ENCODE measurements around the gene PLD4. TPM values are rescaled to one million over a fixed set of nuclear protein-coding genes. Genes with fewer than 3 reads are reported as not detected.

The PLD4 gene
- polyA plus RNA-seq, 3 donors: 12.2 to 15.5 (median 15.1) TPM

- Histone ChIP-seq H2AFZ (ENCODE audit: insufficient read depth, low read depth, low read length, poor library complexity, severe bottlenecking) (peak within 1 kb of the TSS; percentile 67), H4K20me1 (ENCODE audit: insufficient read depth, low read length) (no peaks in the 10 kb centered on the region), H3K9ac (ENCODE audit: insufficient read depth, low read length, poor library complexity, severe bottlenecking) (no peak within 1 kb of the TSS), H3K4me1 (ENCODE audit: control insufficient read depth in 1 of 2, insufficient read depth in 2 of 2, low read length in 2 of 2) (peaks cover 5 to 24% of the 10 kb centered on the region in 2 donors), H3K27me3 (ENCODE audit: control insufficient read depth in 2 of 2, insufficient read depth in 2 of 2, low read length in 2 of 2) (peaks cover 10 to 34% of the 10 kb centered on the region in 2 donors), H3K27ac (ENCODE audit: low read depth in 1 of 2, low read length in 2 of 2) (no peak within 1 kb of the TSS), H3K79me2 (ENCODE audit: insufficient read depth, low read length) (no peaks in the 10 kb centered on the region), H3K4me3 (replicated peaks in 1 of 3; ENCODE audit: low read depth in 2 of 3, low read length in 3 of 3) (peak within 1 kb of the TSS in 1 of 3 experiments; percentile 63), H3K4me2 (replicated peaks; ENCODE audit: extremely low read depth, low read length, poor library complexity, severe bottlenecking) (peak within 1 kb of the TSS; percentile 73), H3K9me3 (replicated peaks in 1 of 2; ENCODE audit: control insufficient read depth in 1 of 2, insufficient read depth in 1 of 2, low read length in 2 of 2) (no peaks in the 10 kb centered on the region), H3K36me3 (replicated peaks in 1 of 2; ENCODE audit: control insufficient read depth in 1 of 2, insufficient read depth in 2 of 2, low read length in 2 of 2) (no peaks in the 10 kb centered on the region)
- Mint-ChIP-seq H3K36me3 (peaks cover 2 to 3% of the 10 kb centered on the region in 2 donors), H3K27me3 (ENCODE audit: low read depth in 3 of 3) (peaks cover 38 to 47% (median 42%) of the 10 kb centered on the region in 3 donors), H3K27ac (peak within 1 kb of the TSS in 5 of 7 donors; percentile 51 to 82 (median 63)), H3K4me3 (peak within 1 kb of the TSS; percentile 78 to 95), H3K9me3 (peaks cover 0 to 14% (median 3%) of the 10 kb centered on the region in 7 donors), H3K4me1 (peaks cover 17% of the 10 kb centered on the region)
- DNase-seq: peak; percentile 56 to 70 (median 68)
- whole genome bisulfite sequencing (ENCODE audit: insufficient coverage): 4% methylated on average over 109 of the region's 111 CpGs
- intact Hi-C loops (cut with micrococcal nuclease): loop anchor here (2.0 to 5.0 kb wide), 3 partner anchors 39 to 204 kb away; partner anchors contain the start of gene NUDT14 (in 1 of the 2)
- TF ChIP-seq CTCF (IDR thresholded peaks at IDR 0.05): no peak
Measured at GRCh38 chr14:104977681-104978653, 53.3 kb downstream of the PLD4 start, which contains the start of gene AHNAK2. AHNAK2 (minus strand) TSS chr14:104978374; CDS start chr14:104978237, 137 bp downstream.
